Small intestine (tissue), 7 donors: ENCODE measurements around the gene CCDC124. TPM values are rescaled to one million over a fixed set of nuclear protein-coding genes. Genes with fewer than 3 reads are reported as not detected.

Source experiments
- DNase-seq, 2 donors: peaks; one replicate each; pipeline versions ENCODE4 v3.0.0 to v3.0.0-alpha.2; 2013
- FAIRE-seq: peaks from 2 replicates; lab custom pipeline; 2012; peaks lifted over from hg19 to GRCh38; lab: Jason Lieb, UNC
- H3K27ac ChIP-seq, 3 donors: one replicate each; pipeline ENCODE4 v1.5.1; 2013; ENCODE audit warnings: low read length in 2 of 3, mild to moderate bottlenecking in 2 of 3, control low read depth in 1 of 3, inconsistent platforms in 1 of 3, low read depth in 1 of 3, moderate library complexity in 1 of 3
- H3K27me3 ChIP-seq, 3 donors: one replicate each; pipeline ENCODE4 v1.6.1; 2013; ENCODE audit warnings: low read length in 3 of 3, inconsistent platforms in 1 of 3; ENCODE audit not compliant: control insufficient read depth in 3 of 3, insufficient read depth in 3 of 3
- H3K36me3 ChIP-seq, 3 donors: one replicate each; pipeline ENCODE4 v1.6.1; 2013; ENCODE audit warnings: low read length in 3 of 3, inconsistent platforms in 1 of 3, low read depth in 1 of 3, mild to moderate bottlenecking in 1 of 3, moderate library complexity in 1 of 3; ENCODE audit not compliant: control insufficient read depth in 3 of 3, insufficient read depth in 2 of 3
- H3K4me1 ChIP-seq, 3 donors: one replicate each; pipeline ENCODE4 v1.6.1; 2013; ENCODE audit warnings: low read length in 2 of 3, inconsistent platforms in 1 of 3, low read depth in 1 of 3, mild to moderate bottlenecking in 1 of 3, moderate library complexity in 1 of 3; ENCODE audit not compliant: control insufficient read depth in 3 of 3, insufficient read depth in 2 of 3
- H3K4me3 ChIP-seq, 3 donors: one replicate each; pipeline ENCODE4 v1.5.1; 2013; ENCODE audit warnings: low read length in 3 of 3, control low read depth in 1 of 3, inconsistent platforms in 1 of 3, low read depth in 1 of 3, mild to moderate bottlenecking in 1 of 3, moderate library complexity in 1 of 3
- H3K9me3 ChIP-seq, 2 donors: one replicate each; pipeline ENCODE4 v1.6.1; 2013; ENCODE audit warnings: low read depth in 1 of 2, low read length in 1 of 2; ENCODE audit not compliant: control insufficient read depth in 2 of 2, insufficient read depth in 1 of 2
- WGBS, 3 donors: extraction: QIAGEN DNeasy Blood & Tissue Kit; methylation state at CpG; one replicate each; pipeline ENCODE4 v1.1.7; 2013; 5-methylcytosine and 5-hydroxymethylcytosine counted together
- polyA plus RNA-seq, 4 donors: library from polyadenylated mRNA; stranded (reverse) in 3 of 4; unstranded in 1 of 4; fragments of 200-250 nt in 3 of 4; fragments of 120-200 nt in 1 of 4; gene quantifications; one replicate each; pipeline versions ENCODE4 v1.2.1 to v1.2.3, GENCODE V29; 2013
- donor health status: healthy with polysubstance abuse.
- donor health status: control.
- donor health status: control.
- donor health status: Bipolar disorder and iron deficiency.
- donor health status: healthy.

Gene CCDC124
- polyA plus RNA-seq, 4 donors = 42.2 to 111 (median 67.7) TPM

DNA sequence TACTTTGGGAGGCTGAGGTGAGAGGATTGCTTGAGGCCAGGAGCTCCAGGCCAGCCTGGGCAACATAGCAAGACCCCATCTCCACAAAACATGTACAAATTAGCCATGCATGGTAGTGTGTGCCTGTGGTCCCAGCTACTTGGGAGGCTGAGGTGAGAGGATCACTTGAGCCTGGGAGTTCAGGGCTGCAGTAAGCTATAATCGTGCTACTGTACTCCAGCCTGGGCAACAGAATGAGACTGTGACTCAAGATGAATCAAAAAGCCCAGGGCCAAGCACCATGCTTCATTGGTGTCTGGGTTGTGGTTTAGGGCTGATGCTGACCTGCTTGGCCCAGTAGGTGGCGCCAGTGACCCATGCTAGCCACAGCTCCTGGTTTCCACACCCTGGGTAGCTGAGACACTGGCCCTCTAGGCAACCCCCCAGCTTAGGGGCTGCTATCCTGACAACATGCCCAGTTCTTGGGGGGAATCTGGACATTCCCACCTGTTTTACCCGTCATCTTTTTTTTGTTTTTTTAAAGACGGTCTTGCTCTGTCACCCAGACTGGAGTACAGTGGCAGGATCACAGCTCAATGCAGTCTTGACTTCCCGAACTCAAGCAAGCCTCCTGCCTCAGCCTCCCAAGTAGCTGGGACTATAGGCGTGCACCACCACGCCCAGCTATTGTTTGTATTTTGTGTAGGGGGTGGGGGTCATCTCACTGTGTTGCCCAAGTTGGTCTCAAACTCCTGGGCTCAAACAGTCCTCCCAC, 5.5 kb downstream of the CCDC124 start:
- peaks cover 0 to 50% (median 2%) of the 10 kb centered on the region in 3 donors for H3K36me3 ChIP-seq
- FAIRE-seq = no peak
- WGBS, 3 donors = 49 to 56% (median 49%) methylated on average over 7 of the region's 7 CpGs

DNA sequence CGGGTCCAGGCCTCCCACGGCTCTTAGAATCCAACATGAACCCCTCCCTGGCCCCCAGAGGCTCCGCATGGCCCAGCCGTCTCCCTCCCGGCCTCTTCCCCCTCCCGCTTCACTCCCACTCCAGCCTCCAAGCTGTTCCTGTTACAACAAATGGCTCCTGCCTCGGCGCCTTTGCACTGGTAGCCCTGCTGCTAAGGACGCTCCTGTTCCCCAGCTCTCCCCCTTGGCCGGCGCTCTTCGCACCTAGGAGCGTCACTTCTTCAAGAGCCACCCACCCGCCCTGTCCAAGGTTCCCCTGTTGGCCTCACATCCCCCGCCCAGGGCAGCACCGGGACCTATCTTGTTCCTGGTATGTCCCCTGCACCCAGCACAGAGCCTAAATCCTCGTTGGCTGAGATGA, 9.4 kb downstream of the CCDC124 start:
- H3K36me3 ChIP-seq = peaks cover 0 to 57% (median 2%) of the 10 kb centered on the region in 3 donors
- no peaks in the 10 kb centered on the region for H3K9me3 ChIP-seq
- H3K4me1 ChIP-seq = peaks cover 0 to 25% (median 0%) of the 10 kb centered on the region in 3 donors
- no peaks in the 10 kb centered on the region for H3K27me3 ChIP-seq
- no peak for FAIRE-seq
- H3K27ac ChIP-seq = peak overlapping the region in 1 of 3 donors; percentile 60
- whole genome bisulfite sequencing, 3 donors = 76 to 84% (median 84%) methylated on average over 16 to 17 of the region's 17 CpGs
- no peak overlapping the region for H3K4me3 ChIP-seq
- peak in 1 of 2 donors; percentile 69 for DNase-seq

More for the DNA sequence above, 5.5 kb downstream of the CCDC124 start:
- Histone ChIP-seq H3K27me3 (no peaks in the 10 kb centered on the region), H3K4me1 (peaks cover 0 to 16% (median 4%) of the 10 kb centered on the region in 3 donors), H3K27ac (no peak overlapping the region), H3K9me3 (no peaks in the 10 kb centered on the region), H3K4me3 (no peak overlapping the region)
- peak; percentile 71 to 80 for DNase-seq

DNA sequence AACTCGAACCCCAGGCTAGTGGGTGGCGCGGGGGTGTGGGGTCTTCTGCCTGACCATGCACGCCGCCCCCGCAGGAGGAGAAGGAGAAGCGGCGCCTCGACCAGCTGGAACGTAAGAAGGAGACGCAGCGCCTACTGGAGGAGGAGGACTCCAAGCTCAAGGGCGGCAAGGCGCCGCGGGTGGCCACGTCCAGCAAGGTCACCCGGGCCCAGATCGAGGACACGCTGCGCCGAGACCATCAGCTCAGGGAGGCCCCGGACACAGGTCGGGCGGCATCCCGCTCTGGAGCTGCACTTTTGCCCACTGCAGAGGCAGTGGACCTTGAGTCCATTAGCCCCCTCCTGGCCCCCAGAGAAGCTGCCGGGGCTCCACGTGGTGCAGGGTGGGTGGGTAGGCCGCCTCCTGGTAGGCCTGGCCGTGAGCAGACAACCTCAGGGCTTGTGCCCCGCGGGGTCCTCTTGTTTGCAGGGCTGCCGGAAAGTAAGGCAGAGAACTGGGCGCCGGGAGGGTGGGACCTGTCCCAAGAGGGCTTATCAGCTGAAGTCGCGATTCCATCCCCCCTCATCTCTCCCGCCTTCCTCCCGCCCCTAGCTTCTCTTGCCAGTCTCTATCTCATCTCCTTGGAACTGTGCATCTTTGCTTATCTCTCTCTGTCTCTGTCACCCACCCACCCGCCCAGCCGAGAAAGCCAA, 9.9 kb downstream of the CCDC124 start:
- H3K27me3 ChIP-seq = no peaks in the 10 kb centered on the region
- WGBS, 3 donors = 74 to 90% (median 86%) methylated on average over 38 to 41 of the region's 41 CpGs
- FAIRE-seq = no peak
- DNase-seq = peak in 1 of 2 donors; percentile 83
- no peak overlapping the region for H3K4me3 ChIP-seq
- H3K36me3 ChIP-seq = peaks cover 0 to 53% (median 2%) of the 10 kb centered on the region in 3 donors
- peak overlapping the region in 1 of 3 donors; percentile 60 for H3K27ac ChIP-seq
- H3K4me1 ChIP-seq = peaks cover 0 to 29% (median 0%) of the 10 kb centered on the region in 3 donors
- no peaks in the 10 kb centered on the region for H3K9me3 ChIP-seq

DNA sequence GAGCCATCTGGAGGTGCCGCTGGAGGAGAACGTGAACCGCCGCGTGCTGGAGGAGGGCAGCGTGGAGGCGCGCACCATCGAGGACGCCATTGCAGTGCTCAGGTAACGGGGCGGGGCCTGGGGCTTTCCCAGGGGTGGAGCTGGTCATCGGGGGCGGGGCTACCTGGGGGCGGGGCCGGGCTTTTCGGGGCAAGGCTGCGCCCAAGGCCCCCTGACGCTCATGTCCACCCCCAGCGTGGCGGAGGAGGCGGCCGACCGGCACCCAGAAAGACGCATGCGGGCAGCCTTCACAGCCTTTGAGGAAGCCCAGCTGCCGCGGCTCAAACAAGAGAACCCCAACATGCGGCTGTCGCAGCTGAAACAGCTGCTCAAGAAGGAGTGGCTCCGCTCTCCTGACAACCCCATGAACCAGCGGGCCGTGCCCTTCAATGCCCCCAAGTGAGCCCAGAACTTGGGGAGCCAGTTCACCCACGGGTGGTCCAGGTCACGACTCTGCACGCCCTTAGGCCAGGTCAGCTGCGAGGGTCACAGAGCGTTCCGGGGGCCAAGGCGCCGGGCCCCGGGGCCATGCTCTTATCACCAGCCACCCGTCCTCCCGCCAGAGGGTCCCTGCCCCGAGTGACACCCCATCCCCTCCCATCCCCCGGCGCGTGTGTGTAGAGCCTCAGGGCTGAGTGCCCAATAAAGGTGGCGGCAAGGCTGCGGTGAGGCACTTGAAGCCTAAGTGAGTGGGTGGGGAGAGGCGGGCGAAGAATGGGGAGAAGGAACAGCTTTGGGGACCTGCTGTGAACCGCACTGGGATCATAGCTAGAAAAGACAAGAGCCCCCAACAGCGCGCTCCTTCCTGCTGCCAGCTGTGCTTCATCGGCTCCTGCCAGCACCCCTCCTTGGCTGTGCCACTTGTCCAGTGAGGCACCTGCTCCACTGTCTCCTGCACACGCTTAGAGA, 10.7 kb downstream of the CCDC124 start:
- no peak for FAIRE-seq
- H3K9me3 ChIP-seq = no peaks in the 10 kb centered on the region
- H3K27me3 ChIP-seq = peaks cover 0 to under 1% (median 0%) of the 10 kb centered on the region in 3 donors
- DNase-seq = no peak
- H3K27ac ChIP-seq = no peak overlapping the region
- peaks cover 0 to 29% (median 0%) of the 10 kb centered on the region in 3 donors for H3K4me1 ChIP-seq
- H3K4me3 ChIP-seq = no peak overlapping the region
- 76 to 83% (median 80%) methylated on average over 50 to 57 of the region's 57 CpGs for WGBS, 3 donors
- peaks cover 0 to 46% (median 2%) of the 10 kb centered on the region in 3 donors for H3K36me3 ChIP-seq

DNA sequence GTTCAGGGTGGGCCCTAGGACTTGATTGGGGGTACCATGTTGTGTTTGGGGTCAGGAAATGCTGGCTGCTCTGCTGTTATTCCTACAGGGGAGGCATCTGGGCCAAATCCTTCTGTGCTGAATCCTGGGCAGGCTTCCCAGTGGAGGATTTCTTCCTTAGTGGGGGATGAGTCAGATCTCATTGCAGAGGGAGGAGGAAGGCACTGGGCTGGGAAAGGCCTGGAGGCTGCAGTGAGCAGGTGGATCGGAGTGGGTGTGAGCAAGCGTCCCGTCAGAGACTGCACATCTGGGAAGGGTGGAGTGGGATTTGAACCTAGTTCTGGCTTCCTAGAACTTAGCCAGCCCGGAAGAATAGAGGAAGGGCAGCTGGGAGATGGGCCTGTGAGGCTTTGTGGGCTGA, 11.5 kb downstream of the CCDC124 start:
- 60 to 86% (median 77%) methylated on average over 4 of the region's 4 CpGs for WGBS, 3 donors
- peaks cover 0 to 8% (median 2%) of the 10 kb centered on the region in 3 donors for H3K27me3 ChIP-seq
- no peak overlapping the region for H3K27ac ChIP-seq
- no peak overlapping the region for H3K4me3 ChIP-seq
- H3K36me3 ChIP-seq = peaks cover 0 to 42% (median 2%) of the 10 kb centered on the region in 3 donors
- DNase-seq = no peak
- no peaks in the 10 kb centered on the region for H3K9me3 ChIP-seq
- peaks cover 0 to 35% (median 0%) of the 10 kb centered on the region in 3 donors for H3K4me1 ChIP-seq
- no peak for FAIRE-seq

DNA sequence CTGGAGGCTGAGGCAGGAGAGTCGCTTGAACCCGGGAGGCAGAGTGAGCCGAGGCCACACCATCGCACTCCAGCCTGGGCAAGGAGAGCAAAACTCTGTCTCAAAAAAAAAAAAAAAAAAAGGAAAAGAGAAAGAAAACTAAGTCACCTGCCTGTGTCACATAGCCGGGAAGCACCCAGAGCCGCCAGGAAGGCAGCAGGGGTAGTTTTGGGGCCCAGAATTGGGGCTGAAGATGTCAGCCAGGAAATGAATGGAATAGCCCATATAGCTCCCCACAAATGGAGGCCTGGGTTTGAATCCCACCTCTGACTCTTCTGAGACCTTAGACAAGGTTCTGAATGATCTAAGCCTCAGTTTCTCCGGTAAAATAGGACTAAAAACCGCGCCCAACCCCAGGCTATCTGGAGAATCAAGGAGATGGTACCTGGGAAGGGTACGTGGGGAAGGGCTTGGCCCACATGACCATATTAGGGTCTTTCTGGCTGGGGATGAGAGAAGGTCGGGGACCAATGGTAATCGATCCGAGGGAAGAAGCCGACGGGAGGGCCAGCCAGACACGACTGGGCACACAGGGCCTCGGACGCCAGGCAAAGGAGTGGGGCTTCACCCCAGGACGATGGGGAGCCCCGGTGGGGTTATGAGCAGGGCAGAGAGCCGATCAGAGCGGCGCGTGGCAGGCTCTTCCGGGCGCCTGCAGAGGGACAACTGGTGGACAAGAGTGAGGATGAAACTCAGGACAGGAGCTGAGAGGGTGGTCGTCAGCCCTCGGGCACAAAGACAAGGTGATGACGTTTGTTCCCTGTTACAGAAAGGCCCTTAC, 14.4 kb downstream of the CCDC124 start:
- FAIRE-seq = no peak
- H3K4me3 ChIP-seq = peak overlapping the region in 2 of 3 donors; percentile 42 to 80
- H3K27me3 ChIP-seq = peaks cover 3 to 35% (median 21%) of the 10 kb centered on the region in 3 donors
- peaks cover 0 to 51% (median 0%) of the 10 kb centered on the region in 3 donors for H3K4me1 ChIP-seq
- H3K9me3 ChIP-seq = peaks cover 0 to 2% of the 10 kb centered on the region in 2 donors
- DNase-seq = no peak
- peaks cover 0 to 24% (median 2%) of the 10 kb centered on the region in 3 donors for H3K36me3 ChIP-seq
- peak overlapping the region in 2 of 3 donors; percentile 1 to 55 for H3K27ac ChIP-seq
- WGBS, 3 donors = 11 to 17% (median 12%) methylated on average over 27 to 29 of the region's 29 CpGs

DNA sequence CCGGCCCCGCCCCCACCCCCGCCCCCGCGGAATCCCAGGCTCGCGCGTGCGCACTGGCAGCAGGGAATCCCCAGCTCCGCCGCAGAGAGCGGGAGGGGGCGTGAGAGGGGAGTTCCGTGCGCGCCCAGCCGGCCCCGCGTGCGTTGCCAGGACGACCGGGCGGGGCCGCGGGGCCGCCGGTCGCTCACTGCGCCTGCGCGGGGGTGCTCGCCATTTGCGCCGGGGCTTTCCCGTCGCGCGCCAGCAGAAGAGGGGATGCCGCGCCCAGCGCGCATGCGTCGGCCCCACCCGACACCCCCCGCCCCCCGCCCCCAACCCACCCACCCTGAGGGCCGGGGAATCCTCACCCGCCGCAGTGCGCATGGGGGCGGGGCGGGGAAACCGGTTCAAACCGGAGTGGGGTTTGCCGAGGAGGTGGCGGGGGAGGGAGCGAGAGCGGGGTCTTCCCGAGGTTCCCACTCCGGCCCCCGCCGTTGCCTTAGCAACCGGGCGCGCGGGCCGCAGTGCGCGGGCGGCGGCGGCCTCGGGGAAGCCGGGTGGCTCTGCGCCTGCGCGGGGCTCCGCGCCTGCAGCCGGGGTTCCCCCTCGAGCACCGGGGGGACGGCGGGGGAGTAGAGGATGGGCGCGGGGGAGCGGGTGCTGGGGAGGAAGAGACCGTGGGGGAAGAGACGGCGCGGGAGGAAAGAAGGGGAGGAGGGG, 15.1 kb downstream of the CCDC124 start:
- FAIRE-seq (no peak), DNase-seq (peak; percentile 79 to 94)
- 0 to 1% (median 1%) methylated on average over 19 to 92 of the region's 92 CpGs for WGBS, 3 donors
- peaks cover 0 to 2% of the 10 kb centered on the region in 2 donors for H3K9me3 ChIP-seq
- no peak overlapping the region for H3K27ac ChIP-seq
- H3K4me1 ChIP-seq = peaks cover 0 to 52% (median 0%) of the 10 kb centered on the region in 3 donors
- H3K36me3 ChIP-seq = peaks cover 0 to 18% (median 0%) of the 10 kb centered on the region in 3 donors
- H3K4me3 ChIP-seq = peak overlapping the region; percentile 42 to 80 (median 70)
- H3K27me3 ChIP-seq = peaks cover 5 to 43% (median 29%) of the 10 kb centered on the region in 3 donors
